Measurements from ENCODE around the gene ARL14EPL.

The ARL14EPL gene

DNA sequence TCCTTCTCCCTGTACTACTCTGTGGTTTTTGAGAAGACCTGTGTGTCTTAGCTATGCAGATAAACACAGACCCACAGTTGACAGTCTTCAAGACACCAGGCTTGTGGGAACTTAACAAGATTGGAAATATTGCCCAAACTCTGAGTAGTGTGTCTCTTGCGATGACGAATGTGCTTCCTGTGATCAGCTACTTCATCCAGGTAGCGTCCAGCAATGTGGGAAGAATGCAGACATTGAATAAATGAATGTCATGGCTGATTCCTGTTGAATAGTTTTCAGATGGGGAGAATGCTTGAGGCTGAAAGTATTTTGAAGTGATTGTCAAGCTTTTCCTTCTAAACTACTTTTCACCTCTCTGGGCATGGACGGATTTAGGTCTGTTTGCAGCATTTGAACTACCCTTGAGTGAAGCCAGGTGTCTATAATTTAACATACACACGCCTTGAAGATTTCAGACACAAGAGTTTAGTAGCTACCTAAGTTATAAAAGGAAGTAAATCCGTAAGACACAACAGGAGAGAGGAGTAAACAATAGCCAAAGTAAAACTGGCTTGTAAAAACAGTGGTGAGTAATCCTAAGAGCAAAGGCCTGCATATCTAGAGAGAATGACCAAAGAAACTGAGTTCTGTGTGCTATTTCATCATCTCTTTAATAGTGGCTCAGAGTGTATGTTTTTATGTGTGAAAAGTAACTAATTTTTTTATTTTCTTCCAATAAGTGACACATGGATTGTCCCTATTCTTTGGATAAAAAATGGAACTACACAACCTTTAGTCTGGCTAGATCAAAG, 30.0 kb upstream of the ARL14EPL start:
- Histone ChIP-seq H3K4me3 (no peak overlapping the region), H3K27ac (no peak overlapping the region)
- TF ChIP-seq, protein P1, sequence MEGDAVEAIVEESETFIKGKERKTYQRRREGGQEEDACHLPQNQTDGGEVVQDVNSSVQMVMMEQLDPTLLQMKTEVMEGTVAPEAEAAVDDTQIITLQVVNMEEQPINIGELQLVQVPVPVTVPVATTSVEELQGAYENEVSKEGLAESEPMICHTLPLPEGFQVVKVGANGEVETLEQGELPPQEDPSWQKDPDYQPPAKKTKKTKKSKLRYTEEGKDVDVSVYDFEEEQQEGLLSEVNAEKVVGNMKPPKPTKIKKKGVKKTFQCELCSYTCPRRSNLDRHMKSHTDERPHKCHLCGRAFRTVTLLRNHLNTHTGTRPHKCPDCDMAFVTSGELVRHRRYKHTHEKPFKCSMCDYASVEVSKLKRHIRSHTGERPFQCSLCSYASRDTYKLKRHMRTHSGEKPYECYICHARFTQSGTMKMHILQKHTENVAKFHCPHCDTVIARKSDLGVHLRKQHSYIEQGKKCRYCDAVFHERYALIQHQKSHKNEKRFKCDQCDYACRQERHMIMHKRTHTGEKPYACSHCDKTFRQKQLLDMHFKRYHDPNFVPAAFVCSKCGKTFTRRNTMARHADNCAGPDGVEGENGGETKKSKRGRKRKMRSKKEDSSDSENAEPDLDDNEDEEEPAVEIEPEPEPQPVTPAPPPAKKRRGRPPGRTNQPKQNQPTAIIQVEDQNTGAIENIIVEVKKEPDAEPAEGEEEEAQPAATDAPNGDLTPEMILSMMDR (IDR thresholded peaks at IDR 0.05), result no peak
- DNase-seq (ENCODE audit: low spot score), result no peak

DNA sequence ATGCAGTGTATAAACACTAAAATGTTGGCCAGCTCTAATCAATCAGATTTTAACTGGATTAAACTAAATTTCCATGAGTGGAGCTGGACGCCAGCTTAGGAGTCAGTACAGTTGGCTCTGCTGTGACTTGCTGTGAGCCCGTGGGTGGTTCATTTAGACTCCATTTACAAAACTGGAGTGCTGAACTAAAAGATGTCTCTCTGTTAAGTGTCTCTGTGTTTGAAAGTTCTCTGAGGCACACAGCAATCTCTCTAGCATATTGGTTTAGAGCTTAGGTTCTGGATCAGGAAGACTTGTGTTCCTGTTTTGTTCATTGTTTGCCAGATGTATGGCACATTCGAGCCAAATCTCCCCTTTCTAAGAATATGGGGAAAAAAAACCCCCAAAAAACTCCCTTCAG, 28.0 kb upstream of the ARL14EPL start:
- Histone ChIP-seq H3K27ac (no peak overlapping the region), H3K4me3 (no peak overlapping the region)
- TF ChIP-seq, protein P1 (IDR thresholded peaks at IDR 0.05), result no peak
- DNase-seq (ENCODE audit: low spot score), result no peak

DNA sequence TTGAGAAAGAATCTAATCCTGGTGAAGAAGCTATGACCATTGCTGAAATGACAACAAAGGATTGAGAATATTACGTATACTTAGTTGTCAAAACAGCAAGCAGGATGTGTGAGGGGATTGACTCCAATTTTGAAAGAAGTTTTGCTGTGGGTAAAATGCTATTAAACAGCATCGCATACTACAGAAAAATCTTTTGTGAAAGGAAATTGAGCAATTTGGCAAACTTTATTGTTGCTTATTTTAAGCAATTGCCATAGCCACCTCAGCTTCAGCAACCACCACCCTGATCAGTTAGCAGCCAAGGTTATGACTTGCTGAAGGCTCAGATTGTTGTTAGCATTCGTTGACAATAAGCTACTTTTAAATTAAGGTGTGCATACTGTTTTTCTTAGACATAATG, 22.5 kb upstream of the ARL14EPL start:
- Histone ChIP-seq H3K4me3 (no peak overlapping the region), H3K27ac (no peak overlapping the region)
- no peak for DNase-seq (ENCODE audit: low spot score)
- TF ChIP-seq, protein P1 (IDR thresholded peaks at IDR 0.05), result no peak

DNA sequence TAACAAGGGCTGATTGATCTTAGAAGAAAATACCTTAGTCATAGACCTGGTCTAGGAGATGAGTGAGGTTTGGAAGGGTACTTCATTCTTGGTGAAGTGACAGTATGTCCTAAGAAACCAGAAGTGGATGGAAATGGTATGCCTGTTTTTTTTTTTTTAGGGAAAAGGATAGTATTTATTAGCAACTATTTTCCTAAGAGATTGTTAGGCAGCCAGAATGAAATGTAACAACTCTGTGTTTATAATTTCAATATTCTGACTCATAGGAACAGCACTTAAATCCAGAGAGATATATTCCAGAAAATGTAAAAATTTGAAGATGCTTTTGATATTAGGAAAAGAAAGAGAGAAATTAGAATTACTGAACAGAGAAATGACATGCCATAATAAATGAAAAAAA, 21.2 kb upstream of the ARL14EPL start:
- Histone ChIP-seq H3K27ac (no peak overlapping the region), H3K4me3 (no peak overlapping the region)
- DNase-seq (ENCODE audit: low spot score), result no peak
- TF ChIP-seq, protein P1 (IDR thresholded peaks at IDR 0.05), result no peak

DNA sequence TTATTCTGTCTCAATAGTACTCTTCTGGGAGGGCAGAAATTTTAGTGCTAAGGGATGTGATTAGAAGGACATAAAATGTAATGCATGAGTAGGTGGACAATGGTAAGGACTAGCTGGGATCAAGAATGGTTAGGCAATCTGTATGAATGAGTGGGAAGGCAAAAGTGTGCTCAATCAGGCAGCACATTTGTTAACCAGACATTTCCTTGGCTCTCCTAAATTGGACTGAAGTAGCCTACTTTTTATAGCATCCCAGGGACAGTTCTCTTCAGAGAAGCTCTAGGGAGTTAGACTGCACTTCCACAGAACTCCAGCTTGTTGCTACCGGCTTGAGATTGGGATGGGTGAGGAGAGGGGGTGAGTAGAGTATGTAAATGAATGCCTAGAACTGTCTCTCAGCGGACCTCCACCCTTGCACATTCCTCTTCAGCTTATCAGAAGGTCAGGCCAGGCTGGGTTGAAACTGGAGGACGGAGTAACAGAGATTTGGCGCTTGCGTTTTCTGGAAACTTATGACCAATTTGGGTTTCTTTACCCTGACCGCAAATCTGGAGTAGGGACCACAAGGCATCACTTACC, 19.0 kb upstream of the ARL14EPL start:
- no peak overlapping the region for H3K4me3 ChIP-seq
- TF ChIP-seq, protein P1 (IDR thresholded peaks at IDR 0.05), result no peak
- H3K27ac ChIP-seq, result peak overlapping the region in 1 of 2 donors; percentile 2
- no peak for DNase-seq (ENCODE audit: low spot score)

DNA sequence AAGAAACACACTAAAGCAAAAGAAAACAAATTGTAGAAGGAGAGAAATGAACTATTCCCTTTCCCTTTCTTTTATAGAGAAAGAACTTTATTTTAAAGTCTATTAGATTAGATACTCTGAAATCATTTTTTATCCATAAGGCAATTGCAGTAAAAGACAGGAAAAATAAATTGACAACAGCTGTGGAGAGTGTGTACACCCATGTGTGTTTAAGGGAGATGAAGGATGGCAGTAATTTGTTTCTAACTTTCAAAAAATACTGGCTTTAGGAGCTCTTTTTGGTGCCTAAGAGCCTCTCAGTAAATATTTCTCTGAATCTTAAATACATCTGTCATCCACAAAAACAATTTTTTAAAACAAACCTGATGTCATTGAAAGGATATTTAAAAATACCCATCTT, 18.3 kb upstream of the ARL14EPL start:
- peak overlapping the region in 1 of 2 donors; percentile 2 for H3K27ac ChIP-seq

More for the DNA sequence above, 18.3 kb upstream of the ARL14EPL start:
- TF ChIP-seq, protein P1 (IDR thresholded peaks at IDR 0.05), result no peak
- H3K4me3 ChIP-seq, result no peak overlapping the region
- DNase-seq (ENCODE audit: low spot score), result no peak

Measured in coronary artery (tissue), 2 donors.